GM19324 (cell line): ENCODE data around the gene ARID5A.
"Not testable (repeated sequence)": the region's sequence is repeated elsewhere in the genome, so short reads cannot be mapped to it uniquely, and the experiment has no call there.

Experiments used
- ATAC-seq: cut with Tn5 transposase; IDR thresholded peaks from one replicate; pipeline ENCODE4 v1.9.1; 2021; ENCODE audit warnings: mild to moderate bottlenecking, moderate library complexity; ENCODE audit not compliant: unreplicated experiment, low FRiP score

Gene ARID5A, protein sequence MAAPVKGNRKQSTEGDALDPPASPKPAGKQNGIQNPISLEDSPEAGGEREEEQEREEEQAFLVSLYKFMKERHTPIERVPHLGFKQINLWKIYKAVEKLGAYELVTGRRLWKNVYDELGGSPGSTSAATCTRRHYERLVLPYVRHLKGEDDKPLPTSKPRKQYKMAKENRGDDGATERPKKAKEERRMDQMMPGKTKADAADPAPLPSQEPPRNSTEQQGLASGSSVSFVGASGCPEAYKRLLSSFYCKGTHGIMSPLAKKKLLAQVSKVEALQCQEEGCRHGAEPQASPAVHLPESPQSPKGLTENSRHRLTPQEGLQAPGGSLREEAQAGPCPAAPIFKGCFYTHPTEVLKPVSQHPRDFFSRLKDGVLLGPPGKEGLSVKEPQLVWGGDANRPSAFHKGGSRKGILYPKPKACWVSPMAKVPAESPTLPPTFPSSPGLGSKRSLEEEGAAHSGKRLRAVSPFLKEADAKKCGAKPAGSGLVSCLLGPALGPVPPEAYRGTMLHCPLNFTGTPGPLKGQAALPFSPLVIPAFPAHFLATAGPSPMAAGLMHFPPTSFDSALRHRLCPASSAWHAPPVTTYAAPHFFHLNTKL

DNA sequence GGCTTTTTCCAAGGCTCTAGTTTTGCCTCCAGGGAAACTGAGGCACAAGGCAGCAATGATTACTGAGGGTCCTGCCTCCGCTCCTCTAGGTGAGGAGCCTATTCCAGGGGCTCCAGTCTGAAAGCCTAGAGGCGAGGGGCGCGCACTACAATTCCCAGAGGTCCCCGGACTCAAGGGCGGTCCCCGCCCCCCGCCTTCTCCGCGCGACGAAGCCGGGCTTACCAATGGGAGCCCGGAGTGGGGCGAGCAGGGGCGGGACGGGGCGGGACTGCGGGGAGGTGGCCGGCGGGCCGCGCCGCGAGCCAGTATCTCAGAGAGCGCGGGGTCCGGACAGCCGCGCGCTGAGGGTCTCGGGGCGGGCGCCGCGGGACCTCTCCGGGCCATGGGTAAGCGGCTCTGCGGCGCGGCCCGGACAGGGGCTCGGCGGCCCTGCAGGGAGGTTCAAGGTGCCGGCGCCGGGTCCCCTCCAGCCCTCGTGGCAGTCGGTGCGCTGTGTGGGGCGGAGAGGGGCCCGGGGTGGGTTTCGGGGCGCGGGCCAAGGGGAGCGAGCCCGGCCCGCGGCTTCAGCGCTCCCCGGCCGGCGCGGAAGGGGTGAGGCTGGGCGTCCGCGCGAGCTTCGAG lies at the start of gene ARID5A:
TSS of gene ARID5A (plus strand) at position 308 of the 621 bp plus-strand sequence. CDS start at position 383, 75 bp downstream.
- ATAC-seq = peak; percentile 65

DNA sequence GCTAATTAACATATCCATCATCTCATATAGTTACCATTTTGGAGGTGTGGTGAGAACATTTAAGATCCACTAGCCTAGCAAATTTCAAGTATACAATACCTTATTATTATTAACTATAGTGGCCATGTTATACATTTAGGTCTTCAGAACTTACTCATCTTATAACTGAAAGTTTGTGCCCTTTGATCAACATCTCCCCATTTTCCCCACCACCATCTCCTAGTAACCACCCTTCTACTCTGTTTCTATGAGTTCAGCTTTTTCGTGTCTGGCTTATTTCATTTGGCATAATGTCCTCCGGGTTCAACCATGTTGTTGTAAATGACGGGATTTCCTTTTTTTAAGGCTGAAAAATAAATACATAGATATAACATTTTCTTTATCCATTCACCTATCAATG lies 47.3 kb upstream of the ARID5A start:
- no peak for ATAC-seq

DNA sequence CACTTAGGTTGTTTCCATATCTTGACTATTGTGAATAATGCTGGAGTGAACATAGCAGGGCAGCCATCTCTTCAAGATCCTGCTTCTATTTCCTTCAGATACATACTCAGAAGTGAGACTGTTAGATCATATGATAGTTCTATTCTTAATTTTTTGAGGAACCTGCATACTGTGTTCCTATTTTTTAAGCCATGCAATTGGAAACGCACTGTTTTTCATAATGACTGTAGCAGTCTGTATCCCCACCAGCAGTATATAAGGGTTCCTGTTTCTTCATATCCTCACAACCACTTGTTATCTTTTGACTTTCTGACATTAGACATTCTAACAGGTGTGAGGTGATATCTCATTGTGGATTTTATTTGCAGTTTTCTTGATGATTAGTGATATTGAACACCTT lies 46.9 kb upstream of the ARID5A start:
- ATAC-seq = no peak

DNA sequence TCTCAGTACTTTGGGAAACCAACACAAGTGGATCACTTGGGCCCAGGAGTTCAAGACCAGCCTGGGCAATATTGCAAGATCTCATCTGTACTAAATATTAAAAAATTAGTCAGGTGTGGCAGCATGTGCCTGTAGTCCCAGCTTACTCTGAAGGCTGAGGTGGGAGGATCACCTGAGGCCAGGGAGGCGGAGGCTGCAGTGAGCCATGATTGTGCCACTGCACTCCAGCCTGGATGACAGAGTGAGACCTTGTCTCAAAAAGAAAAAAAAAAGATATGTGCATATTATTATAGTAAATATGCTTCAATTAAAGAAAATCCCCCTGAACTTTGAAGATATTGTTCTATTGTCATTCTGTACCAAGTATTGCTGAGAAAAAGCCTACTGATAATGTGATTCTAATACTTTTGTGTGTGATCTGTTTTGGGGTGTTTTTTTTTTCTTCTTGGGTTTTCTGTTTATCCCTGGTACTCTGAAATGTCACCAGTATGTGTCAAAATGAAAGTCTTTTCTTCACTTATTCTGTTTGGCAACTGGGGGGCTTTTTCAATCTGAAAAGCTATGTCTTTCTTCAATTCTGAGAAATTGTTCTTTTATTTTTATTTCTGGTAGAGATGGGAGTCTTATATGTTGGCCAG lies 44.6 kb upstream of the ARID5A start:
- ATAC-seq = no peak

DNA sequence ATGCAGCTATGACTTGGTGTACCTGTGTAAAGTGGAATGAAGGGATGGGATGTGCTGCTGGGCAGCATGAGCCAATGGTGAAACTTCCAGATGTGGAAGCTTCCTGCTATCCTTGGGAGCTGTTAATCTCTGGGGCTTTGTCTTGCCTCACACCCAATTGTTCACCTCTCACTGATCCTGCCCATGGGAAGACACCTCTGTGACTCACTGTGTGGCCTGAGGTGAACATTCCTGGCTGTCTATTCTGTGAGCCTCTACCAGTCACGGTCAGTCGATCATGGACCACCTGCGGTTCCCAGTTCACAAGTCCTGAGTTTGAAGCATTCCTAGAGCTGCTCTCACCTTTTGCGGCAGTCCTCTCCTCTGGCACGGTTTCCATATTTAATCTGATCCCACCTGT lies 43.5 kb upstream of the ARID5A start:
- no peak for ATAC-seq

DNA sequence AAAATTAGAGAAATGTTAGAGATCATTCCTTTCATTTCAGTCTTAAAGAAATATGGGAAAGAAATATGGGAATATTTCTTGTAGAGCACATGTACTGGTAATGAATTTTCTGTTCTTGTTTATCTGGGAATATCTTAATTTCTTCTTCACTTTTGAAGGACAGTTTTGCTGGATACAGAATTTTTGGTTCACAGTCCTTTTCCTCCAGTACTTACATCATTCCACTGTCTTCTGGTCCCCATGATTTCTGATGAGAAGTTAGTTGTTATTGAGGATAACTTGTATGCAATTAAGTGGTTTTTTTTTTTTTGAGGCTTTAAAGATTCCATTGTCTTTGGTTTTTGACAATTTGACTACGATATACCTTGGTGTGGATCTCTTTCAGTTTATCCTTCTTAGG lies 42.4 kb upstream of the ARID5A start:
- ATAC-seq = no peak

DNA sequence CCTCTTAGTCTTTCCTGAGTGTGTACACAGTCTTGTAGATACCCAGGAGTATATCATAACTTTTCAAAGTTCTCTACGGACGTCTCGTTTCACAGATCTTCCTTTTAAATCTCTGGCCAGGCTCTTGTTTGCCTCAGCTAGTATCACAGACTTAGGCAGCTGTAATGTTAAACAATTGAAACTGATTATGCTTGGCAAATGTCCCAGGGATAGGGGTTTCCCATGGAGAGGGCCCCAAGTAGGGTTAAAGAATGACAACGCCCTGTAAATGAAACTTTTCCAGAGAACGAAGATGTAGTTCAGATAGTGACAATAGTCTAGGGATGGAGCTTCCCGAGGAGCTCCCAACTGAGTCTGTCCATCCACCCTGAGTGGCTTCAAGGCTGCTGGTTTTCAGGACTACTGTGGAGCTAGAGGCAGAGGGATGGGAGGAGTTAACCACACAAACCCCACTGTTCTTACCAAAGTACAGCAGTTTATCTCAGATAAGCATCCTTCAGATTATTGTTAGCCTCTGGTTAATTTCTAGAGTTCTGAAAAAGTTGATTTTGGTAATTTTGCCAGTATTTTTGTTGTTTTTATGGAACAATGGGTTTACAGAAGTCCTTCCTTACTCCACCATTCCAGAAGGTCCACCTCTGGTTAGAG lies 40.4 kb upstream of the ARID5A start:
- no peak for ATAC-seq

DNA sequence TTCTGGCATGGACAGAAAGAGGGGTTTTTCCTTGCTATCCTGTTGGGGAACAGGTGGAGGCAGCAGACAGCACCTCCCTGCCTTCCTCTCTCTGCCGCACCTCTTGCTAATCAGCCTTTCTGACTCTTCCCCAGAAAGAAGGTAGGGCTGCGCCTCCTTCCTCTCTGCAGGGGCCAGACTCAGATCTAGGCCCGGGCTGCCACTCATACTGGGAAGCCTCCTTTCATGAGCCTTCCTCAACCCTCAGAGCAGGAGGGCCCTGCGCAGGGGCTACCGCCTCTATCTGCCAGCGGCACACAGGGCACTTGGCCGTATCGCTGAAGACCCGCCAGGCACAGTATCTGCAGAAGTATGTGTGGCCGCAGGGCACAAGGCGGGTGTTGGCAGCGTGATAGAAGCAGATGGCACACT lies 38.5 kb upstream of the ARID5A start:
- no peak for ATAC-seq

DNA sequence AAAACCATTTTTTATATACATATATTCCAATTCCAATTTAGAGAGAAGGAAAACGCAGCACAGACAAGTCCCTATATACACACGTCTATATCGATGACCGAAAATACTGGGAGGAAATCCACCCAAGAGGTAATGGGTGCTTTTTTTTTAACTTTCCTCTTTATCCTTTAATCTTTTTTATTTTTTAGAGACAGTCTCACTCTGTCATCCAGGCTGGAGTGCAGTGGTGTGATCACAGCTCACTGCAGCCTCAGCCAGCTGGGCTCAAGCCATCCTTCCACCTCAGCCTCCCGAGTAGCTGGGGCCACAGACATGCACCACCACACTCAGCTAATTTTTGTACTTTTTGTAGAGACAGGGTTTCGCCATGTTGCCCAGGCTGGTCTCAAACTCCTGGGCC lies 37.9 kb upstream of the ARID5A start:
- not testable (repeated sequence) for ATAC-seq

DNA sequence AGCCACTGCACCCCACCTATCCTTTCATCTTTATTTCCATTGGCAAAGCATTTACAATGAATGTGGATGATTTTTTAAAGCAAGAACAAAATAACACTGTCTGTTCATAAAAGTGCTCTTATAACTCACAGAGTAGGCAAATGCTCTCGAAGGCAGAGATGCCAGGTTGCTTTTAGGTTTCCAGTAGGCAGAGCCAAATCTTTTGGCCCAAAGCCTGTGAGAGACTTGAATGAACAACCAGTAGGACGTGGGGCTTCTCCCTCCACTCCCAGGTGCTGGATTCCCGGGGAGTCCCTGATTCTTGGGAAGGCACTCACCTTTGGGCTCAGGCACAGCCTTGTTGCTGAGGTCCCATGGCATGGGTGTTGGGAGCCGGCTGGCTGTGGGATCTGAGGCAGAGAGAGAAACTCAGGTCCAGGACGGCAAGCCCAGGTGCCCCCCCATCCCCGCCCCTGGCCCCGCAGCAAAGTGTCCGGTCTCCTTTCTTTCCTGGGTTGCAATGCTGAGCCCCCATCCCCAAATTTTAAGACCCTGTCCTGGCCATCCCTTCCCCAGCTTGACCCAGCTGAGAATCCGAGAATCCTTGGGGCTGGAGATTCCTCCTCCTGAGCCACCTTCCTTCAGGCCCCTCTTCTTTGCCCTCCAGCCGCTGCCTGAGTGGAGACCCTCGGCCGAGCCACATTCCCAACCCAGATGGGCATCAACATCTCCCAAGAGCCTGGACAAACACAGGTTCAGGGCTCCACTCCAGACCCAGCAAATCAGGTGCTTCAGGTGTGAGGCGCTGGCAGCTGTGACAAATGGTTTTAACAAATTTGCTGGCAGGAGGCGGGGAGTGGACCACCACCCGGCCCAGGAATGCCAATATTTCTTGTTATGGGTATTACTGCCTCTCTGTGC lies 37.2 kb upstream of the ARID5A start:
- no peak for ATAC-seq

DNA sequence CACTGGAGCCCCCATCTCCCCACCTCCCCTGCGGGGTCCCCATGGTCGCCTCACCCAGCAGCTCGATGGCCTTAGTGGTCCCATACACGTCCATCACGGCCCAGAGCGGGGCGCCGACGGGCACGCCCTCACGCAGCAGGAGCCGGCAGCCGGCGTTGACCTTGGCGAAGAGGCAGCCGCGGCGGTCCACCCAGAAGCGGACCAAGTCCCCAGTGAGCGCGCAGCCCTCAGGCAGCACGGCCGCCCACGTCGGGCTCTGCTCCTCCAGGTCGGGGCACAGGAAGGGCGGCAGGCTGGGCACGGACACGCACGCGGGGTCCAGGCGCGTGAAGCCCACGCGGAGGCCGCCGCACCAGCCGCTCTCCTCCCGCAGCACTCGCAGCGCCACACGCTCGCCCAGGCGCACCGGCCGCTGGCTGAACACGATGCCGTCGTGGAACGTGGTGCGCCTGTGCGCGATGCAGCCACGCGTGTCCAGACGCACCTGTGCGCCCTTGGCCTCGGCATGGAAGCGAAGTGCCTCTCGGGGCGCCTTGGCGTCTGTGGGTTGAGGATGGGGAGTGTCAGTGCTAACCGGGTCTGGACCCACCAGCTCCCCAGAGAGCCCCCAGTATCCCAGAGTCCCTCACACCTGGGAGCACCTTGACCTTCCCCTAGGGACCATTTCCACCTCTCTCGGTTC lies 36.0 kb upstream of the ARID5A start:
- ATAC-seq = no peak

DNA sequence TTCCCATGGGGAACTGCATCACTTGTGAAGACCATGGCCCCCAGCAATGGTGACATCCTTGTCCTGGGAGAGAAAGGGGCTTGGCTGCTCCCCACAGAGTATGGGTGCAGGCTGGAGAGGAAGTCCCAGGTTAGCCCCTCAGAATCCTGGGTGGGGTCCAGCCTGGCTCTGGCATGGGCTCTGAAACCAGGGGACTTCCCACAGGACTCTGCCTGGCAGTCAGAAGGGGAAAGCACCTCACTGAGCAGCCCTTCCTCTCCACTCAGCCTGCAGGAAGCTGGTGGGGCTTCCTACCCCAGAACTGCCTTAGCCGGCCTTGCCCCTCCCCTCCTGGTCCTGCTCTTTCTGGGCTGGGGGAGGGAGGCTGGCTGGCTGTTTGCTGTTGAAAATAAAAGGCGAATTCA lies 35.1 kb upstream of the ARID5A start:
- ATAC-seq = no peak

DNA sequence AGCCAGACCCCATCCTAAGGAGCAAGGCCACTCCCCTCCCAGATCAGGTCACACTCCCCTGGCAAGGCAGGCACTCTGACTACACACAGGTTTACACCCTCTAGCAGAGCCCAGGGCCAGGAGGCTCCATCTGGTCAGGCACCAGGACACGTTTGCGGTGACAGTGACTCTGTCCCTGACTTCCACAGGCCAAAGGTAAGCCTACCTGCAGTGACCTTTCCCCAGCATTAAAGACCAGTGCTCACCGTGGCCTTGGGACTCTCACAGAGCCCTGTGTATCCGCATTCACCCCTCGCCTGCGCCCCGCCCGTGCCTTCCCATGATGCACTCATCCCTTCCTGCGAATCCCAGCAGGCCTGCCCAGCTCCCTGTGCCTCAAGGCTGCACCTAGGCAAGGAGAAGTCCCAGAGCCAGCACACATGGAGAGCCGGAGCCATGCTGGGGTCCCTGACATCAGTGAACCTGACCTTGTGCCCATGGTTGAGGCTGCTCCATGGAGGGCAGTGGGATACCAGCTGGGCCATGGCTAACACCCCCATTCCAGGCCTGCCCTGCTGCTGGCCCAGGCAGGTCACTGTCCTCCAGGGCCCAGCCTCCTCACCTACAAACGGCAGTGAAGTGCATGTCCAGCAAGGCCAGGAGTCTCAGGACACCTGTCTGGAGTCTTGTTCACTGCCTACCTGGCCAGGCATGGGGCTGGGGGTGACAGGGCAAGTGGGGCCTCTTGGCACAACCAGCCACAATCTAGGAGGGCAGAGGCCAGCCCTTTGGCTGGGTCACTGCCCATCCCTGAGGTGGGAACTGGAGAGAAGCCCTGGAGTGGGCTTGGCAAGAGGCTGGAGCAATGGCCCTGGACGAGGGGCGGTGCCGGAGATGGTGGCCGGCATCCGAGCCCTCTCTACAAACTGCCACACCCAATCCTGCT lies 34.4 kb upstream of the ARID5A start:
- ATAC-seq = no peak

DNA sequence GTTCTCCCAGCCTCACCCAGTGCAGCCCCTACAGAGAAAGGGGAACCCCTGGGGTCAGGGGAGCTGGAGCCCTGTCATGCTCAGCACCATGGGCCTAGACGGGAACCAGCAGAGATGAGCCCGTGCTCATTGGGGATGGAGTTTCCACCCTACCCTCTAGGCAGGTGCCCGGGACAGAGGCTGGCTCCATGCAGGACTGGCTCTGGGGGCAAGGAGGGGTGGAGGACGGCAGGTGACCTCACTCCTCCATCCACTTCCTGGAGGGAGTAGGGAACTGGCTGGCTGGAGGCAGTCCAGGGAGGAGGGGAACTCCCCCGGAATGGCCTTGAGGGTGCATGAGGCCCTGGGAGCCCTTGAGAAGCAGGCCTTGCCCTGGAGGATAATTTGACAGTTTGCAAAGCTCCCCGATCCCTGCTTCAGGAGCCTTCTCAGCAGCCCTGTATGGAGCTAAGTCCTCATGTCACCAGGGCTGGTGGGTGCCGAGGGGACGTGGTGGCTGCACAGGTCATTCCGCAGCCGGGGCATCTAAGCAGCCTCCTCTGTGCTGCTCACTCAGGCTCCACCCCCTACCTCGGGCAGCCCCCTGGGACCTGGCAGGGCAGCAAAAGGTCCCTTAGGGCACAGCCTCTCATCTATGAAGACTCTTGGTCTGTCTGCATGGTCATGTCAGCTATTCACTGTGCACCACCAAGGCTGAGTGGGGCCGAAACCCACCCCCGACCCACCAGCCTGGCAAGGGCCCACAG lies 33.5 kb upstream of the ARID5A start:
- no peak for ATAC-seq

DNA sequence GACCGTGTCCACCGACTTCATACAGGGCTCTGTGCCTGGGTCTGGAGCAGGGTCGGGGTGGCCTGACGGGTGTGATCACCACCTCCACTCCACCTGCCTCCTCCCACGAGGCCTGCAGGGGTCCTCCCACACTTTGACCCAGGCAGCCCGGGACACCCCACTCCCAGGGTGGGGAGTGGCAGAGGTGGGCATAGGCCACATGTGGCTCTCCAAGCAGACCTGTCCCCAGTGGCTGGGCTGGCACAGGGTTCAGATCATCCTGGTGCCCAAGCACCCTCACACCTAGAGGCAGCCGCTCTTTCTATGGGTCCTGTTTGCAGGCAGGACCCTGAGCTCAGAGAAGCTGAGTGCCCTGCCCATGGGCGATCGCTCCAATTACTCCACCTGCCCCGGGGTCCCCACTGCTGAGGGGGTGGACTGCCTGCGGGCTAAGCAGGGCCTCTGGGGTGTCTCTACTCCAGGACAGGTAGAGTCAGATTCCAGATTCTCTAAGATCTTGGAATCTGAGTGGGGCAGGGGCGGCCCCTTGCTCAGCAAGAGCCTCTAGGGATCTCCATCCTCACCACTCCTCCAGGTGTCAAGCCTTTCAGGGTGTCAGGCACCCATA lies 32.8 kb upstream of the ARID5A start:
- ATAC-seq = no peak

DNA sequence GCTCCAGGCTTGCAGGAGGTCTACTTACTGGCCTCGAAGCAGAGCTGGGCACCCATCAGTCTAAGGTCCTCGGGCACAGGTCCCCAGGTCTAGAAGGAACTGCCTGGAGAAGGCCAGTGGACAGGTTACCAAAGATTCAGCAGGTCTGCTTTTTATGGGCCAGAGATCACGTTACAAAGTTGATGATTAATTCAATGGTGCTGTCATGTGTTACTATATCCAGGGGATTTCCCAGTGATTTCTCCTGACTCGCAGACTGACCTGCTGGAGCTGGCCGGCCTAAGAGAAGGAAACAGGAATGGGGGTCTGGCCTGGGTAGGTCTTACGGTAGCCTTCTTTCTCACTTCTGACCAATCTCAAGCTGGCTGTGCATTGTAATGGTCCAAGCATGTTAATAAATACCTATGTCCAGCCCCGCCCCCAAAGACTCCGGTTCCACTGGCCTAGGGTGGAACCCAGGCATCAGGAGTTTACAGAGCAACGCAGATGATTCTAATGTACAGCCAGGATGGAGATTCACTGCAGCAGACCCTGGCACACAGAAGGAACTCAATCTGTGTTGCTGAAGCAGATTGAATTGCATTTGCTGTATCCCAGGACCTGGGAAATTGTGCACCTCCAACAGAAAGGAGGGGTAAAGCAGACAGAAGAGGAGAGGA lies 31.2 kb upstream of the ARID5A start, which contains the start of gene NEURL3:
TSS of gene NEURL3 (minus strand) at position 127 of the 659 bp plus-strand sequence. CDS start at position 56, 71 bp downstream.
- no peak for ATAC-seq
